AG09309 (cell line): ENCODE results near the gene TBRG4.

Experiments
- DNase-seq: peaks from one replicate; pipeline ENCODE4 v3.0.0-alpha.2; 2010; ENCODE audit warnings: low read depth
- H3K4me3 ChIP-seq: 2 replicates; pipeline ENCODE4 v1.5.1; 2011; ENCODE audit warnings: mild to moderate bottlenecking, low read depth, low read length, moderate library complexity; ENCODE audit not compliant: control insufficient read depth
- TF ChIP-seq, protein P1 (sequence below): IDR thresholded peaks from 2 replicates; pipeline ENCODE4 v1.5.1; 2011; ENCODE audit warnings: mild to moderate bottlenecking, low read depth, low read length, inconsistent platforms; ENCODE audit not compliant: insufficient read depth, control insufficient read depth; ENCODE audit errors: missing control alignments

TBRG4 gene

GRCh38 chr7:45092100-45092930, 19.2 kb downstream of the TBRG4 start:
- peak; percentile 16 for DNase-seq
- TF ChIP-seq, protein P1, sequence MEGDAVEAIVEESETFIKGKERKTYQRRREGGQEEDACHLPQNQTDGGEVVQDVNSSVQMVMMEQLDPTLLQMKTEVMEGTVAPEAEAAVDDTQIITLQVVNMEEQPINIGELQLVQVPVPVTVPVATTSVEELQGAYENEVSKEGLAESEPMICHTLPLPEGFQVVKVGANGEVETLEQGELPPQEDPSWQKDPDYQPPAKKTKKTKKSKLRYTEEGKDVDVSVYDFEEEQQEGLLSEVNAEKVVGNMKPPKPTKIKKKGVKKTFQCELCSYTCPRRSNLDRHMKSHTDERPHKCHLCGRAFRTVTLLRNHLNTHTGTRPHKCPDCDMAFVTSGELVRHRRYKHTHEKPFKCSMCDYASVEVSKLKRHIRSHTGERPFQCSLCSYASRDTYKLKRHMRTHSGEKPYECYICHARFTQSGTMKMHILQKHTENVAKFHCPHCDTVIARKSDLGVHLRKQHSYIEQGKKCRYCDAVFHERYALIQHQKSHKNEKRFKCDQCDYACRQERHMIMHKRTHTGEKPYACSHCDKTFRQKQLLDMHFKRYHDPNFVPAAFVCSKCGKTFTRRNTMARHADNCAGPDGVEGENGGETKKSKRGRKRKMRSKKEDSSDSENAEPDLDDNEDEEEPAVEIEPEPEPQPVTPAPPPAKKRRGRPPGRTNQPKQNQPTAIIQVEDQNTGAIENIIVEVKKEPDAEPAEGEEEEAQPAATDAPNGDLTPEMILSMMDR: no peak
- H3K4me3 ChIP-seq: no peak overlapping the region

DNA sequence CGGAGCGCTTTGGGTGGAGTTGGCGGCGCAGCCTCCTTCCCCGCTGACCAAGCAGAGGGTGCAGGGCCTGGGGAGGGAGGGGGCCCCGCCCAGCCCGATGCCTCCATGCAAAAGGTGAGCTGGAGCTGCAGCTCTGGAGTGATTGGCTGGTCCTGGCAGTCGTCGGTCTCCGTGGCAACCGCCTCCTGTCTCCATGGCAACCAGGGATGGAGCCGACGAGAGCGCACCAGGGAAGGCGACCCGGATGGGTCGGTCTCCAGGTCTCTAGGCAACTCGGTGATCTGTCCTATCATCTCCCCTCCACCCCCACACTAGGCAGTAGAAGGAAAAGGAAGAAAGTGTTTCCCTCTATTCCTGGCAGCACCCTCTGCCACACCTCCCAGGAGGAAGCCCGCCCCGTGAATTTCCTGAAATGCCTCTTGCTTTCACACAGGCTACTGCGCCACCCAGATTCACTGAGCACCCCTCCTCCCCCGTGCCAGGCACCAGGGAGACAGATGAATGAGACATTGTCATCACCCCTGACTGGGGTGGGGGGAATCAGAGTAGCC, 22.1 kb downstream of the TBRG4 start:
- peak overlapping the region; percentile 63 for H3K4me3 ChIP-seq
- TF ChIP-seq, protein P1: no peak
- no peak for DNase-seq

DNA sequence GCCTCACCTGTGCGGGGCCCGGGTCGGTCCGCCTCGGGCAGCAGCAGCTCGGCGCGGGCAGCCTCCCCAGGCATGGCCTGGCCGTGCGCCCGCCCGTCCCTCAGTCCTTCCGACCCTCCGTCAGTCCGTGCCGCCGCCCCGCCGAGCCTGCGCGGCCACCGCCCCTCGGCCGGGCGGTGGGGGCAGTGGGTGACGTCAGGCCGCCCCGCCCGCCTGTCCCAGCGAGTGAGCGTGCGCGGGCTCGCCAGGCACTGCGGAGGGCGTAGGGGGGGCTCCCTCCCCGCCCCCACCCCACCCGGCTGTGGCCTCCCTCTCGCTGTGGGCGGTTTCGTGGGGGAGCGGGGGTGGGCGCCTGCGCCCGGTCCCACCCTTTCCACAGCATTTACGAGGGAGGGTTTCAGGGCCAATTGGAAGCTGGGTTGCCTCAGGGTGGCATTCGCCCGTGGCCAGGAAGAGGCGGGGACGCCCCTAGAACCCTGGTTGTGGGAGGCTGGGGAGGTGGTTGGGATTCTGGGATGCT, 22.6 kb downstream of the TBRG4 start, which contains the start of gene NACAD:
NACAD (minus strand) TSS at position 149 of the 520 bp plus-strand sequence; CDS start at position 74, 75 bp downstream.
- DNase-seq: no peak
- peak within 1 kb of the TSS; percentile 63 for H3K4me3 ChIP-seq

DNA sequence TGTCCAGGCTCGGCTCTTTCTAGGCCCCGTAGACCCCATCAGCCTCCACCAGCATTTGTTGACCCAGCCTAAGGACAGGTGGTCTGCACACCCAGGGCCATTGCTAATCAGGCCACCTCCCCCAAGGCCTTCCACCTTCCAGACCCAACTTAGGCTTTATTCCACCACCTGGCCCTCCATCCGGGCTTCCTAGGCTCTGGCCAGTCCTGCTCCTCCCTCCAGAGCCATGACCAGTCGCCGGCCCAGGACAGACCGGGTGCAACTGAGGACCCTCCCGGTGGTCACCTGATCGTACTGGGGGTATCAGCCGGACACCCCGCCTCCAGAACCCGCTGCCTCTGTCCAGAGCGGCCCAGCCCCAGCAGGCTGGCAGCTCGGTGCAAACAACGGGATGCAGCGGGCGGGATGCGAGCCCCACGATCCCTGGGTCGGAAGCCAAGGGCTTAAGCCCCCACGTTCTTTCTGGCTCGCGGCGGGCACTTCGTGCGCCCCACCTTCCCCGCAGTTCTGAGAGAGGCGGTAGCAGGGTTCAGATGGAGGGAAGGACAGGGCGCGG, 23.3 kb downstream of the TBRG4 start:
- H3K4me3 ChIP-seq: peak overlapping the region; percentile 63
- DNase-seq: no peak
- TF ChIP-seq, protein P1: no peak

More for the DNA sequence above, 22.6 kb downstream of the TBRG4 start, which contains the start of gene NACAD:
- TF ChIP-seq, protein P1: no peak

GRCh38 chr7:45087301-45088145, 24.0 kb downstream of the TBRG4 start:
- TF ChIP-seq, protein P1: no peak
- no peak for DNase-seq
- H3K4me3 ChIP-seq: no peak overlapping the region
